ENCODE results near the gene TLCD3A. TPM values are rescaled to one million over a fixed set of nuclear protein-coding genes. Genes with fewer than 3 reads are reported as not detected.

Gene TLCD3A
- total and polyA plus RNA-seq, 10 of the 15 experiments (the other 5 are each of a cell fraction or from before 2014, with no cell fraction given) = 2.9 to 29.7 (median 17.8) TPM

GRCh38 chr17:787641-788221, 55.3 kb downstream of the TLCD3A start:
- Histone ChIP-seq H3K9me3 (replicated peaks; ENCODE audit: control insufficient read depth, insufficient read depth, low read length) (no peaks in the 10 kb centered on the region), H3K27me3 (replicated peaks in 1 of 2; ENCODE audit: control insufficient read depth in 2 of 2, insufficient read depth in 2 of 2, low read length in 1 of 2) (no peaks in the 10 kb centered on the region), H4K20me1 (ENCODE audit: control insufficient read depth, insufficient read depth) (no peaks in the 10 kb centered on the region), H3K4me1 (ENCODE audit: control insufficient read depth, insufficient read depth, low read length) (peaks cover 10% of the 10 kb centered on the region), H3K36me3 (ENCODE audit: control insufficient read depth in 2 of 2, insufficient read depth in 2 of 2, low read length in 1 of 2) (peaks cover 11% of the 10 kb centered on the region in 2 experiments; a peak in 3 of 4 replicates), H3K27ac (ENCODE audit: control insufficient read depth, insufficient read depth) (no peak overlapping the region), H3K79me2 (ENCODE audit: control insufficient read depth, insufficient read depth, low read length) (peaks cover 18% of the 10 kb centered on the region), H3K4me2 (ENCODE audit: control insufficient read depth, insufficient read depth) (no peak overlapping the region), H2AFZ (ENCODE audit: control insufficient read depth, low read depth, low read length) (no peak overlapping the region), H3K9ac (ENCODE audit: control insufficient read depth, insufficient read depth, low read length) (no peak overlapping the region), H3K4me3 (no peak overlapping the region)
- no peak for ATAC-seq
- in situ Hi-C loops (cut with MboI) (no loop called here), intact Hi-C loops (cut with micrococcal nuclease; ENCODE audit: unreplicated experiment) (no loop called here)
- RAD21 ChIA-PET (ENCODE audit: unreplicated experiment) = no interaction called here
- BruUV-seq (replicated peaks) = no TSS peak
- no peak for DNase-seq (ENCODE audit: low read depth, low spot score)
- 88% methylated on average over 12 of the region's 12 CpGs for WGBS (ENCODE audit: insufficient coverage, insufficient replicate concordance, low lambda C conversion rate, missing lambda C conversion rate)
- POLR2A ChIA-PET = interaction anchor here (0.7 kb wide), 1 partner anchor 545 kb away, joined by 3 read pairs; no protein-coding TSS in a partner anchor
- TF ChIP-seq YBX1 (IDR thresholded peaks at IDR 0.05) (no peak), RAD51 (IDR thresholded peaks at IDR 0.05) (no peak), CBX5 (IDR thresholded peaks at IDR 0.05; ENCODE audit: low read depth) (no peak), NR2C2 (IDR thresholded peaks at IDR 0.05; ENCODE audit: borderline replicate concordance, control insufficient read depth, insufficient read length, low read depth) (no peak), SRF (IDR thresholded peaks at IDR 0.05; ENCODE audit: low read depth in 2 of 2, low read length in 2 of 2) (no peak)
- SMC1A ChIA-PET (ENCODE audit: uncharacterized antibody, unreplicated experiment) = no interaction called here
- CTCF ChIA-PET = interaction anchor here (1.6 kb wide), 1 partner anchor 193 kb away, joined by 6 read pairs; no protein-coding TSS in a partner anchor
- no peak for FAIRE-seq

- DNase-seq (ENCODE audit: low read depth, low spot score) = no peak
- WGBS (ENCODE audit: insufficient coverage, insufficient replicate concordance, low lambda C conversion rate, missing lambda C conversion rate) = 95% methylated on average over 4 of the region's 4 CpGs
- no peak for FAIRE-seq
- Histone ChIP-seq H2AFZ (ENCODE audit: control insufficient read depth, low read depth, low read length) (no peak overlapping the region), H3K27me3 (replicated peaks in 1 of 2; ENCODE audit: control insufficient read depth in 2 of 2, insufficient read depth in 2 of 2, low read length in 1 of 2) (no peaks in the 10 kb centered on the region), H3K79me2 (ENCODE audit: control insufficient read depth, insufficient read depth, low read length) (peaks cover 10% of the 10 kb centered on the region), H3K27ac (ENCODE audit: control insufficient read depth, insufficient read depth) (no peak overlapping the region), H3K9me3 (replicated peaks; ENCODE audit: control insufficient read depth, insufficient read depth, low read length) (no peaks in the 10 kb centered on the region), H3K4me2 (ENCODE audit: control insufficient read depth, insufficient read depth) (no peak overlapping the region), H4K20me1 (ENCODE audit: control insufficient read depth, insufficient read depth) (no peaks in the 10 kb centered on the region), H3K4me1 (ENCODE audit: control insufficient read depth, insufficient read depth, low read length) (peaks cover 6% of the 10 kb centered on the region), H3K36me3 (ENCODE audit: control insufficient read depth in 2 of 2, insufficient read depth in 2 of 2, low read length in 1 of 2) (peaks cover 11% of the 10 kb centered on the region in 2 experiments; a peak in 3 of 4 replicates), H3K9ac (ENCODE audit: control insufficient read depth, insufficient read depth, low read length) (no peak overlapping the region), H3K4me3 (no peak overlapping the region)
- ChIA-PET SMC1A (ENCODE audit: uncharacterized antibody, unreplicated experiment) (no interaction called here), RAD21 (ENCODE audit: unreplicated experiment) (interaction anchor here (0.7 kb wide), 1 partner anchor 265 kb away, joined by 3 read pairs; no protein-coding TSS in a partner anchor), POLR2A (interaction anchor here (0.7 kb wide), 1 partner anchor 544 kb away, joined by 3 read pairs; no protein-coding TSS in a partner anchor), CTCF (interaction anchor here (1.6 kb wide), 1 partner anchor 193 kb away, joined by 6 read pairs; no protein-coding TSS in a partner anchor)
- no peak for ATAC-seq
- no TSS peak for BruUV-seq (replicated peaks)
- in situ Hi-C loops (cut with MboI) = no loop called here
- intact Hi-C loops (cut with micrococcal nuclease; ENCODE audit: unreplicated experiment) = no loop called here
- TF ChIP-seq IKZF2 (IDR thresholded peaks at IDR 0.05) (no peak), ATF7 (IDR thresholded peaks at IDR 0.05; ENCODE audit: low read depth) (no peak), REST (IDR thresholded peaks at IDR 0.05; ENCODE audit: low read depth, low read length) (no peak), GABPA (IDR thresholded peaks at IDR 0.05; ENCODE audit: low read depth) (no peak), NKRF (conservative IDR thresholded peaks at IDR 0.05) (no peak), MEF2A (IDR thresholded peaks at IDR 0.05; ENCODE audit: insufficient read depth, low read depth, low read length) (no peak)
Observed at GRCh38 chr17:788551-788950, 56.2 kb downstream of the TLCD3A start.
